Thyroid gland (tissue), 4 donors: ENCODE measurements around the gene DCP1B.

ENCODE experiments used
- CTCF ChIP-seq, 6 experiments: fragments of 200-600 bp in 3 of 6; fragments of 450-650 bp in 3 of 6; sonication (generic) in 3 of 6; IDR thresholded peaks; one replicate each; pipeline ENCODE4 v1.5.1; 2016 to 2019; ENCODE audit warnings: antibody characterized with exemption in 6 of 6, mild to moderate bottlenecking in 2 of 6, inconsistent platforms in 1 of 6, moderate library complexity in 1 of 6
- POLR2A ChIP-seq, 2 donors: fragments of 450-650 bp; IDR thresholded peaks; one replicate each; pipeline ENCODE4 v1.6.1; 2017; ENCODE audit warnings: antibody characterized with exemption in 2 of 2, mild to moderate bottlenecking in 2 of 2, moderate library complexity in 1 of 2

- no peak for TF ChIP-seq CTCF (IDR thresholded peaks at IDR 0.05)
- no peak for TF ChIP-seq POLR2A (IDR thresholded peaks at IDR 0.05)
Observed at GRCh38 chr12:1974812-1975211, 29.4 kb downstream of the DCP1B start.
